Parathyroid adenoma (tissue), 2 donors: ENCODE measurements around the gene NNAT.
"Not testable (repeated sequence)": the region's sequence is repeated elsewhere in the genome, so short reads cannot be mapped to it uniquely, and the experiment has no call there.

Experiments used
- H2AFZ ChIP-seq: fragments of 300-600 bp; sonication (generic); one replicate; pipeline ENCODE4 v1.7.0; 2017; ENCODE audit warnings: antibody characterized with exemption, mild to moderate bottlenecking
- H3K27ac ChIP-seq: fragments of 300-600 bp; sonication (generic); one replicate; pipeline ENCODE4 v1.7.0; 2017
- H3K27me3 ChIP-seq: fragments of 300-600 bp; sonication (generic); one replicate; pipeline ENCODE4 v1.7.0; 2017; ENCODE audit warnings: low read length; ENCODE audit not compliant: control insufficient read depth, insufficient read depth
- H3K36me3 ChIP-seq: fragments of 300-600 bp; sonication (generic); one replicate; pipeline ENCODE4 v1.7.0; 2017; ENCODE audit warnings: low read length; ENCODE audit not compliant: control insufficient read depth, insufficient read depth
- H3K4me1 ChIP-seq: fragments of 300-600 bp; sonication (generic); one replicate; pipeline ENCODE4 v1.7.0; 2017; ENCODE audit warnings: control low read depth
- H3K4me2 ChIP-seq: fragments of 300-600 bp; sonication (generic); one replicate; pipeline ENCODE4 v1.7.0; 2017; ENCODE audit warnings: low read length
- H3K4me3 ChIP-seq: fragments of 300-600 bp; sonication (generic); one replicate; pipeline ENCODE4 v1.7.0; 2017; ENCODE audit warnings: low read depth, low read length
- H3K79me2 ChIP-seq: fragments of 300-600 bp; sonication (generic); one replicate; pipeline ENCODE4 v1.7.0; 2017; ENCODE audit warnings: control low read depth
- H3K9ac ChIP-seq: fragments of 300-600 bp; sonication (generic); one replicate; pipeline ENCODE4 v1.7.0; 2017; ENCODE audit warnings: mild to moderate bottlenecking
- H3K9me3 ChIP-seq: fragments of 300-600 bp; sonication (generic); one replicate; pipeline ENCODE4 v1.7.0; 2017; ENCODE audit warnings: low read length; ENCODE audit not compliant: control insufficient read depth
- CTCF ChIP-seq: fragments of 300-600 bp; sonication (generic); IDR thresholded peaks from one replicate; pipeline ENCODE4 v1.7.0; 2017; ENCODE audit warnings: antibody characterized with exemption, mild to moderate bottlenecking
- donor health status: primary hyperparathyroidism.

NNAT gene

GRCh38 chr20:37552415-37552814 is 31.4 kb downstream of the NNAT start:
- Histone ChIP-seq H3K27ac (no peak overlapping the region), H3K4me1 (no peaks in the 10 kb centered on the region), H3K36me3 (no peaks in the 10 kb centered on the region), H3K9me3 (no peaks in the 10 kb centered on the region), H3K27me3 (no peaks in the 10 kb centered on the region), H2AFZ (no peak overlapping the region), H3K9ac (no peak overlapping the region), H3K4me3 (no peak overlapping the region), H3K79me2 (no peaks in the 10 kb centered on the region), H3K4me2 (no peak overlapping the region)
- no peak for TF ChIP-seq CTCF

- not testable (repeated sequence) for H3K9ac ChIP-seq, H3K27ac ChIP-seq, H3K9me3 ChIP-seq, H3K79me2 ChIP-seq, H3K36me3 ChIP-seq, H2AFZ ChIP-seq, H3K27me3 ChIP-seq, H3K4me1 ChIP-seq, H3K4me2 ChIP-seq, H3K4me3 ChIP-seq
Observed at GRCh38 chr20:37554721-37555298, 33.8 kb downstream of the NNAT start.

GRCh38 chr20:37556538-37556937 is 35.5 kb downstream of the NNAT start:
- Histone ChIP-seq H3K36me3 (no peaks in the 10 kb centered on the region), H3K4me2 (no peak overlapping the region), H3K27me3 (no peaks in the 10 kb centered on the region), H3K9me3 (no peaks in the 10 kb centered on the region), H3K79me2 (no peaks in the 10 kb centered on the region), H3K4me1 (no peaks in the 10 kb centered on the region), H3K9ac (no peak overlapping the region), H2AFZ (no peak overlapping the region), H3K4me3 (no peak overlapping the region), H3K27ac (no peak overlapping the region)
- no peak for TF ChIP-seq CTCF

GRCh38 chr20:37558306-37558705 is 37.3 kb downstream of the NNAT start:
- Histone ChIP-seq H3K4me2 (no peak overlapping the region), H3K9ac (no peak overlapping the region), H3K4me3 (no peak overlapping the region), H3K9me3 (no peaks in the 10 kb centered on the region), H3K79me2 (no peaks in the 10 kb centered on the region), H3K27ac (no peak overlapping the region), H3K27me3 (no peaks in the 10 kb centered on the region), H3K36me3 (no peaks in the 10 kb centered on the region), H2AFZ (no peak overlapping the region), H3K4me1 (no peaks in the 10 kb centered on the region)
- TF ChIP-seq CTCF, result no peak

GRCh38 chr20:37558779-37559178 is 37.7 kb downstream of the NNAT start:
- Histone ChIP-seq H3K27me3 (no peaks in the 10 kb centered on the region), H3K36me3 (no peaks in the 10 kb centered on the region), H3K79me2 (no peaks in the 10 kb centered on the region), H3K9ac (no peak overlapping the region), H2AFZ (no peak overlapping the region), H3K4me3 (no peak overlapping the region), H3K9me3 (no peaks in the 10 kb centered on the region), H3K4me1 (no peaks in the 10 kb centered on the region), H3K27ac (no peak overlapping the region), H3K4me2 (no peak overlapping the region)
- no peak for TF ChIP-seq CTCF
